HG03135 (cell line): ENCODE data around the gene ASCC1.

Experiments
- ATAC-seq: cut with Tn5 transposase; IDR thresholded peaks from one replicate; pipeline ENCODE4 v1.9.1; 2021; ENCODE audit warnings: mild to moderate bottlenecking, moderate library complexity; ENCODE audit not compliant: unreplicated experiment

ASCC1 gene

GRCh38 chr10:72215611-72216549 lies at the start of gene ASCC1, which contains the start of gene ANAPC16:
ASCC1 (minus strand) TSS chr10:72216276; CDS start chr10:72213298, 2,978 bp downstream.
ANAPC16 (plus strand) TSS chr10:72216012; CDS start chr10:72223915, 7,903 bp downstream.
- ATAC-seq, result peak; percentile 71

GRCh38 chr10:72265508-72265907 lies 49.4 kb upstream of the ASCC1 start:
- no peak for ATAC-seq

DNA sequence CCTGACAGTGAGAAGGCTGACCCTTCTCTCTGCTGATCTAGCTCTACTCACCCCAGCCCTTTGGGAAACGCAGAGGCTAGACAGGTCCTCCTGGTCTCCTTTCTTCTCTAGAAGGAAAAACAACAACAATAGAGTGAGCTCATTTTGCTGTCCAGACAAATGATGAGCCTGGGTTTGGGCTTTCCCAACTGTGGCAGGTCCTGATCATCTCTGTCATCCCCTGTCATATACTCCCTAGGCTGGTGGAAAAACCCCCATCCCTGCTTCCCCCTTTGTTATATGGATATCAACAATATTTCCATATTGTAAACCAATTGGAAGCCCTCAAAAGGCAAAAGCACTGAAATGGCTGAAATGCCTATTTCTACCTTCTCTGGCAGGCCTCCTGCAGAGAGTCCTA lies 48.5 kb upstream of the ASCC1 start:
- ATAC-seq, result no peak

- no peak for ATAC-seq
Measured at GRCh38 chr10:72263613-72264241, 47.7 kb upstream of the ASCC1 start.

GRCh38 chr10:72261784-72262404 lies 45.8 kb upstream of the ASCC1 start:
- peak; percentile 19 for ATAC-seq

DNA sequence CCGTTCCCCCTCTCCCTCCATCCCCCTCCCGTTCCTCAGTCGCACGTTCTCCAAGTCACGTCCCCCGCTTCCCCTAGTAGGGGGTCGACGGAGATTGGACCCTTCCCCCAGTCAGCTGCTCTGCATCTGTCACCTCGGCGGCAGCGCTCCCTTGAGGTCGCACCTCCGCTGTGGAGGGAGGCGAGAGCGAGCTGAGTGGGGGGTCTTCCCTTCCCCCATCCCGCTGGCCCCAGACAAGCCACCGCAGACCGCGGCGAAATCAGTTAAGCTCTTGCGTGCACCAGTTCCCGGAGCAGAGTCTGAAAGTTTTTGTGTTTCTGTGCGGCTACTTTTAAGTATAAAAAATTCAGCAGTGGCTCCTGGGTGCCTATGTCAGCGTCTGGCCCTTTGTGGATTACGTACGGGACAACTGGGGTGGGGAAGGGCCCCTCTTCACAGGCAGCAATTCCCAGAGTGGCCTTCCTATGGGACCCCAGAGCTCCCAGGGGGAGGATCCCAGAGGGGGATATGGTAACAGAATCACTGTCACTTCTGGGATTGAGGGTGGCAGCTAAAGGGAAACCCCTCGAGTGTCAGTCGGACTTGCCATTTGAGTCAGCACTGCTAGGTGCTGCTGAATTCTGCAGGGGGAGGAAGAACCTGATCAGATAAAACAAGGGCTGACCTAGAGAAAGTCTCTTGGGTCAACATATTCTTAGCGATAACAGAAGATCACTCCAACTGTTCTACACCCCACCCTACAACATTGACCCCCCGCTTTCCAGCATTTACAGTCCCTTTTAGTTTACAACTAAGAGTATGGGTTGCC lies 45.1 kb upstream of the ASCC1 start:
- peak; percentile 40 for ATAC-seq

- peak; percentile 50 for ATAC-seq
Measured at GRCh38 chr10:72260239-72260975, 44.3 kb upstream of the ASCC1 start.

GRCh38 chr10:72259491-72260238 lies 43.6 kb upstream of the ASCC1 start:
- ATAC-seq, result no peak

DNA sequence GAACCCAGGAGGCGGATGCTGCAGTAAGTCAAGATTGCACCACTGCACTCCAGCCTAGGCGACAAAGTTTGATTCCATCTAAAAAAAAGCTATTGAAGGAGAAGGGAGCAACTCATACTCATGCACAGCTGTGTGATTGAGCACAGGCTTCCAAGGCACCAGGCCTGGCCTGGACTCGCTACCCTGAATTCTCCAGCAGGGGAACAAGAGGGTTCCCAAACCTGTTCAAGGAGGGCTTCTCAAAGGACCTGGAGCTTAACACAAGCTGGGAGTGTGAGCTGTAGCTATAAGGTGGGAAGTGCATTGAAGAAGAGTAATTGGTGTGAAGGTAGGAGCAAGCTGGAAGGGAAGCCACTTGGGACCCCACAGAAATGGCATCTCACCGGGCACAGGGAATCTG lies 42.5 kb upstream of the ASCC1 start:
- no peak for ATAC-seq

GRCh38 chr10:72257051-72257892 lies 41.2 kb upstream of the ASCC1 start:
- ATAC-seq, result no peak

- no peak for ATAC-seq
Measured at GRCh38 chr10:72255977-72256729, 40.1 kb upstream of the ASCC1 start.

DNA sequence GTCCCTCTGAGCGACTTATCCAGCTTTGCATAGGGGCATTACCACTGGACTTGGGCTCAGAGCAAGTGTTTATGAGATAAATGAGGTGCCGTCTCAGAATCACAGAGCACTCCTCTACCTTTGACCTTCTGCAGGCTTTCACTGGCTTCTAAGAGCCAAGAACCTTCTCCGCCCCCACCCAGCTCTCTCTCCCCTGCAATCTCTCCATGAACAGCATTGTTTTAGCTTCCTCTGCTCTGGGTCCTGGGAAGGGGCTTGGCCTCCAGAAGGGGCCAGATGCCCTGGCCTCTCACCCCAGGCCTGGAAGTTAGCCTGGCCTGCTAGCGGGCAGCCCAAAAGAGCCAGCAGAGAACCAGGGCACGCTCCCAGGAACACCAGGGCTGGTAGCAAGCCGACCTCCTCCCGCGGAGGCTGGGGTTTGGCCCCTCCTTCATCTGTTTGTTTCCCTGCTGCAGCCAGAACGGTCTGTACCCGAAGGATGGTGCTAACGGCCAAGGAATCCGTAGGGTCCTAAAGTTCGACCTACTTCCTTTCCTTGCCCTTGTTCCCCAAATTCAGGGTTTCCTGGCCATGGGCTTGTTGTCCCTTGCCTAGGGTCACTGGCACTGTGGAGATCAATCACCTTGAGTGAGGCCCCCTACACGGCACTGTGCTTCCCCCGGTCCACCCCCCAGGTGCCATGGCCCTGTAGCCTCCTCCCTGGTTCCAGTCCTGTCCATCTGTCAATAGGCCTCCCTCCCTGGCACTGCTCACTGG lies 38.9 kb upstream of the ASCC1 start:
- no peak for ATAC-seq

DNA sequence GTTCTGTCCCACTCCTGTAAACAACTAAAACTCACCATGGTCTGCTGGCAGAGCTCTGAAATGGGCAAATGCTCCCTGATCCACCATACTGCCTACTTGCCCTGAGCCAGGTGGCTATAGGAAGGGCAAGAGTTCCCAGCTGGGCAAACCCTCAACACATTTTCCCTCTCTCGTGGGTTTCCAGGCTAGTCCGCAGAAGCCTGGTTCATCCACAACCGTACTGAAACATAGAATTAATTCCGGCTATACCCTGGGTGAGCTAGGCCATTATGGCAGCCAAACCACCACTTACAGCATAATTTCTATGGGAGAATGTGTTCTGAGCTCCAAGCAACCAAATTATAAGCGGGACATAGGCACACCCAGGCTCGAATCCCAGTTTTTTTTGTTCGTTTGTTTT lies 37.5 kb upstream of the ASCC1 start:
- ATAC-seq, result no peak

- no peak for ATAC-seq
Measured at GRCh38 chr10:72252972-72253371, 36.9 kb upstream of the ASCC1 start.

DNA sequence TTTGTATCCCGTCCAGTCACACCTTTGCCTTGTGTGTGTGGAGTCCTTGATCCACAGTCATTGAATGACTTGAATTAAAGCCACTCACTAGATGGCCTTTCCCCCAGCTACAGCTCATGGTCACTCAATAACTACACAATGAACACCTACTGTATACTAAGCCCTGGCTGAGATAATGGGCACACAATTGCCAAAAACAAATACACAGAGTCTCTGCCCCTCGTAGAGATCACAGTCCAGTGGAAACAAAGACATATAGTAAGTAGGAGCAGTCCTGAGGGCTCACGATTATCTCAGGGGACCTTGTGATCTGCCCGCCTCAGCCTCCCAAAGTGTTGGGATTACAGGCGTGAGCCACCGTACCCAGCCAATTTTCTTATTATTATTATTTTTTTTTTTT lies 35.6 kb upstream of the ASCC1 start:
- no peak for ATAC-seq

DNA sequence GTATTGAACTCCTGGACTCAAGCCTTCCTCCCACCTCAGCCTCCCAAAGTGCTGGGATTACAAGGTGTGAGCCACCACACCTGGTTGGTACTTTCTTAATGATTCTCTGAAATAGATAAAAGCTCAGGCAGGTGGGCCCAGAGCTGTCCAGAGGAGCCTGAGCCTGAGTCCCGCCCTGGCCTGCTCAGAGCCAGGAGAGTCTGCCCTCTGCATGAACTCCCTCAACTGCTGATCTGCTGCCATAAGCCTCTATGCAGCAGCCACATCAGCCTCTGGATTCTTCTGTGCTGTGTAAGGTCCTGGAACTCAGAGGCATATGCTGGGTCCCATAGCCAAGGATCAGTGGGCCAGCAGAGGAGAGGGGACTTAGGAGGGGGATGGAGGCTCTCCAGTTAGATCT lies 34.6 kb upstream of the ASCC1 start:
- ATAC-seq, result no peak
